Muscle layer of colon (tissue), 2 donors: ENCODE results near the gene THAP7.

Experiments used
- H3K27ac ChIP-seq: one replicate; pipeline ENCODE4 v1.7.0; 2013; ENCODE audit warnings: low read depth, mild to moderate bottlenecking, low read length, moderate library complexity
- H3K27me3 ChIP-seq, 2 donors: one replicate each; pipeline ENCODE4 v1.7.0; 2013; ENCODE audit warnings: low read length in 2 of 2, mild to moderate bottlenecking in 2 of 2; ENCODE audit not compliant: insufficient read depth in 2 of 2, control insufficient read depth in 1 of 2
- H3K36me3 ChIP-seq: one replicate; pipeline ENCODE4 v1.7.0; 2013; ENCODE audit warnings: mild to moderate bottlenecking, low read length; ENCODE audit not compliant: insufficient read depth
- H3K4me1 ChIP-seq: one replicate; pipeline ENCODE4 v1.7.0; 2013; ENCODE audit warnings: mild to moderate bottlenecking, low read length; ENCODE audit not compliant: insufficient read depth
- H3K4me3 ChIP-seq, 2 donors: one replicate each; pipeline ENCODE4 v1.7.0; 2013; ENCODE audit warnings: low read length in 2 of 2, low read depth in 1 of 2, mild to moderate bottlenecking in 1 of 2, moderate library complexity in 1 of 2
- H3K9ac ChIP-seq: one replicate; pipeline ENCODE4 v1.7.0; 2013; ENCODE audit warnings: low read length
- H3K9me3 ChIP-seq: one replicate; pipeline ENCODE4 v1.7.0; 2013; ENCODE audit warnings: mild to moderate bottlenecking, low read length
- donor health status: abdominal sarcoma.
- donor health status: Adenocarcinoma of cecum.

THAP7 gene

DNA sequence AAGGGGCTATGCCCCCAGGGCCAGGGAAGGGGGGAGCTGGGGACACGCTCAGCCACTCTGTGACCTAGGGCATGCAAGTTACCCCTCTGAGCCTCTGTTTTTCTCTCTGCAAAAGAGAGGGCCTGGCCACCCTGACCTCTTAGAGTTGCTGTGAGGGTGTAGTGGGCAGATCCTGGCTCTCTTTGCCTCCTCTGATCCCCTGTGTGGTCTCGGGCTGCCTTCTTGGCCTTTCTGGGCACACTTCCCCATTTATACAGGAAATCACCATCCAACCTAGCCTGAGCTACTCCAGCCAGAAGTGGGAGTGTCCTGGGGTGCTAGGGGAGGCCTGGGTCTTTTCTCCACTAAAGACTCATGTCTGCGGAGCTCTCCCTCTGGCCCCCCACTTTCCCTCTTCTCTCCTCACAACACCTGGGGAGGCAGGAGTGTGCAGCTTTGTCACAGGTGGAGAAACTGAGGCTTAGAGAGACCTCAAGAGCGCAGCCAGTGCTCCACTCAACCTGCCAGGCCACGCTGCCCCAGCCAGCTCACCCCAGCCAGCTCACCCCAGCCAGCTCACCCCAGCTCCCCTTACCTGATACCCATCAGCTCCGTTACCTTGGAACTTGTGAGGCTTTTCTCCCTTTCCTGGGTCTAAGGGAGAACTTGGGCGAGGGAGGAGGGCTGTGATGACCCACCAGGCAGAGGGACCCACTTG is 33.5 kb downstream of the THAP7 start:
- Histone ChIP-seq H3K4me1 (no peaks in the 10 kb centered on the region), H3K9me3 (no peaks in the 10 kb centered on the region), H3K9ac (no peak overlapping the region), H3K36me3 (no peaks in the 10 kb centered on the region), H3K27ac (no peak overlapping the region), H3K27me3 (peaks cover 0 to 12% of the 10 kb centered on the region in 2 donors), H3K4me3 (no peak overlapping the region)

DNA sequence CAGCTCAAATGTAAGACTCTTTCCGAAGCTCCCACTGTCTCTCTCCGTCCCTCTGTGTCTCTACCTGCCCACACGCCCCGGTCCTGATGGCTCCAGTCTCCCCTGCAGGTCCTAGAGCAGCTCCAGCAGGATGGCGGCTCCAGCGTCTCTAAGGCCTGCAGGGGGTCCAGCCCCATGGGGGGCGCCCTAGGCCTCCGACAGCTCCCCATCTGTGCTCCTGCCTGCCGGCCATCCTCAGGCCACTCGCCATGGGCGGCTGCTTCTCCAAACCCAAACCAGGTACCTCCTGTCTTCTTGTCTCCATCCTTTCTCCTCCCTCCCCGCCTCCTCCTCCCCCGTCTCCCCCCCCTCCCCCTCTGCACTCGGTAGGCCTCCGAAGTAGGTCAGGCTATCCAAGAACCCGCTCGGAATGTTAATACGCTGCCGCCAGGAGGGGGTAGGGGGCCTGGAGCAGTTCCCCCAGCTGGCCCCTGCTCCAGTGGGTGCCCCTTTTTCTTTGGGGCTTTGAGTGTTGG is 34.2 kb downstream of the THAP7 start:
- H3K36me3 ChIP-seq, result no peaks in the 10 kb centered on the region
- no peak overlapping the region for H3K4me3 ChIP-seq
- H3K4me1 ChIP-seq, result no peaks in the 10 kb centered on the region
- H3K27me3 ChIP-seq, result peaks cover 0 to 13% of the 10 kb centered on the region in 2 donors
- H3K9me3 ChIP-seq, result no peaks in the 10 kb centered on the region
- H3K27ac ChIP-seq, result no peak overlapping the region
- no peak overlapping the region for H3K9ac ChIP-seq

DNA sequence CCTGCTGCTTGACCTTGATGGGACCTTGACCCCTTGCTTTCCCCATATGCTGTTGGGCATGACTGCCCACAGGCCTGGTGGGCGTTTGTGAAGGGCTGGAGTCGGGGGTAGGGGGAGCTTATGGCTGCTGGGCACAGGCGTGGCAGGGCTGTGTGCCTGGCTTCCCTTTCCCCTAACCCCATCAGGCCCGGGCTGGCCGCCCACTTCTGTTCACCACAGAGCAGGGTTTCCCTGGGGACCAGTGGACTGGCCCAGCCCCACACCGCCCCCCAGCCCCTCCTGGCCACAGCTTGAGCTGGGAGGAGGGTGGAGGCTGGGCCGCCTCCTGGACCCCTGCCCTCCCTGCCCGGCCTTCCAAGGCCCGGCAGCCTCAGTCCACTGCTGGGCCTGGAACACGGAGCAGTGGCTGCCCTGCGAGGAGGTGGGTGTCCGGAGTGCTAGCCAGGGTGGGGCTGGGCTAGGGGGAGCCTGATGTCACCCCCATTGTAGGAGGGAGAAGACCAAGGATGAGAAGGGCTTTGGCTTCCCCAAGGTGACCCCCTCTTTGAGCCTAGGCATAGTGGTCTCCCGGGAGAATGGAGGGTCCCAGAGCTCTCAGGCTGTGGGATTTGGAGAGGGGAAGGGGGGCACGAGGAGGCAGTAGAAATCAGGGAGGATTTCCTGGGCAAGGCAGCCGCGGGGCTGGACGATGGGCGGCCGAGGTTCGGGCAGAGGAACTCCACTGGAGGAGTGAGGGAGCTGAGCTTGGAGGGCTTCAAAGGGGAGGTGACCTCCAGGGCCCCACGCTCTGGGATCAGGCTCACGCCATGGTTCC is 34.8 kb downstream of the THAP7 start, which contains the start of gene AIFM3:
TSS of gene AIFM3 (plus strand) at position 373 of the 814 bp plus-strand sequence. CDS start 690 bp downstream, outside the sequence.
- H3K27ac ChIP-seq, result no peak within 1 kb of the TSS
- no peaks in the 10 kb centered on the region for H3K9me3 ChIP-seq
- H3K36me3 ChIP-seq, result no peaks in the 10 kb centered on the region
- no peaks in the 10 kb centered on the region for H3K4me1 ChIP-seq
- no peak within 1 kb of the TSS for H3K4me3 ChIP-seq
- no peak within 1 kb of the TSS for H3K9ac ChIP-seq
- peaks cover 0 to 13% of the 10 kb centered on the region in 2 donors for H3K27me3 ChIP-seq

DNA sequence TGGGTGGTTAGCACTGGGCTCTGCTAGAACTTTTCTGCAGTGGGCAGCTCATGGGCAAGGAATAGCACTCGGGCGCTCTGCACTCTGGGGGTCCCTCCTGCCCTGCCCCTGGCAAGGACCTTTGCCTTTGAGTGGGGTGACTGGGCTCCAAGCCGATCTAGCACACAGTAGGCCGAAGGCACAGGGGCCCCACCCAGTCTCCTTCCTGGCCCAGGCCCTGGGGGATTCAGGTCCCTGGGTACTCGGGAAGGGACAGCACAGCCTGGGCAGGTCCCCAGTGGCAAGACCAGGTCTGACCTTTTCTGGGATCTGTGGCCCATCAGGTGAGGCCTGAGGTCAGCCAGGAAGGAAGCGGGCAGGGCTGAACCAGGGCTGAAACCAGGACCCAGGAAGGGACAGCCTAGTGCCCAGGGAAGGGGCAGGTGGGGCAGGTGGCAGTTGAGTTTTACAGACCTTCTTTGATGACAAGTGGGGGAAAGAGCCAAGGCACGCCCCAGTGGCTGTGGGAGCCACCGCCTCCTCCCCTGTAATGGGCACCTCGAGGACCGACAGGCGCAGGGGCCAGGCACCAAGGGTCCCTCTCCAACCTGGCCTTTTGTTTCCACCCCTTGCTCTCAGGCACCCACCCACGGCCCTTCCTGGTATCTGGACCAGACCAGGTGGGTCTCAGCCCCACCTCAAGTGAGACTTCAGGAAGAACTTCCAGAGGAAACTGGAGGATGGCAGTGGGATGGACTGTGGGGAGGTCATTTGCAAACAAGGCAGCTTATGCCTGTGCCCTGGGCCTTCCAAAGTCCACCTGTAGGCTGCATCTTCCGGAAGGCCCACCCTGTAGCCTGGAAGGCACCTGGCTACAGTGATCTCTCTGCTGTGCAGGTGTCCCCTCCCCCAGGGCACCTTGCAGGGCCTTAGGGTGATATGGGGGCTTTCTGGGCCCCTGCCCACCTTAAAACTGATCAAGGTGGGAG is 35.7 kb downstream of the THAP7 start:
- H3K36me3 ChIP-seq, result no peaks in the 10 kb centered on the region
- no peak overlapping the region for H3K9ac ChIP-seq
- no peak overlapping the region for H3K27ac ChIP-seq
- H3K9me3 ChIP-seq, result no peaks in the 10 kb centered on the region
- no peak overlapping the region for H3K4me3 ChIP-seq
- H3K4me1 ChIP-seq, result no peaks in the 10 kb centered on the region
- peaks cover 0 to 13% of the 10 kb centered on the region in 2 donors for H3K27me3 ChIP-seq

DNA sequence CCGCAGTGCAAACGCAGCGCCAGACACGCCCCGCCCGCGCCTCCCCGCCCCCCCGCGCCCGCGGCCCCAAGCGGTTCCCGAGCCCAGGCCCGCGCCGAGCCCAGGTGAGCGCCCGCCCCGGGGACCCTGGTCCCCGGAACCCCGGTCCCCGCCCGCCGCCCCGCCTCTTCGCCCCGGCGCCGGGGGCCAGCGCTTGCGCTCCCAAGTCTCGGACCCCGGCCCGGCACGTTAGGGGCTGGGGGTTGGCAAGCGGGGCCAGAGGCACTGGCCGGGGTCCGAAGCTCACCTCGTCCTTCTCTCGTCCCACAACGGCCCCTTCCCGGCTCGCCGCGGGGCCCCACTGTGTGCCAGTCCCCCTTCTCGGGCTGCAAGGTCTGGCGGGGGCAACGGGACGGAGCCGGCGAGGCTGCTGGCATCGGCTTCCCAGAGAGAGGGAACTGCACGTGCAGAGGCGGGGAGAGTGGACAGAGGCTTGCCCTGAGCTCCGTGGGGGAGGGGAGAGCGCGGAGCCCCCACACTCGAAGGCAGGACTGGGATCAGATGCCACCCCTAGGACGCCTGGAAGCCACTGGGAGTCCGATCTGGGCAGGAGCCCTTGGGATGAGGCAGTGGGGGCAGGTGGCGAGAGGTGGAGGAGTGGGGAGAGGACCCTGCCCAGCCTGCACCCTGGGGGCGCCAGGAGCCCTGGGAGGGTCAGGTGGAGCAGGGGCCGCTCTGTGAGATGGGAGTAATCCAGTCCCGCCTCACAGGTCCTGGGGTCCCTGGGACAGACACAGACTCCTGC is 36.6 kb downstream of the THAP7 start:
- H3K27ac ChIP-seq, result no peak overlapping the region
- peak overlapping the region; percentile 23 to 32 for H3K4me3 ChIP-seq
- no peaks in the 10 kb centered on the region for H3K9me3 ChIP-seq
- no peaks in the 10 kb centered on the region for H3K36me3 ChIP-seq
- H3K27me3 ChIP-seq, result peaks cover 0 to 13% of the 10 kb centered on the region in 2 donors
- no peak overlapping the region for H3K9ac ChIP-seq
- no peaks in the 10 kb centered on the region for H3K4me1 ChIP-seq

DNA sequence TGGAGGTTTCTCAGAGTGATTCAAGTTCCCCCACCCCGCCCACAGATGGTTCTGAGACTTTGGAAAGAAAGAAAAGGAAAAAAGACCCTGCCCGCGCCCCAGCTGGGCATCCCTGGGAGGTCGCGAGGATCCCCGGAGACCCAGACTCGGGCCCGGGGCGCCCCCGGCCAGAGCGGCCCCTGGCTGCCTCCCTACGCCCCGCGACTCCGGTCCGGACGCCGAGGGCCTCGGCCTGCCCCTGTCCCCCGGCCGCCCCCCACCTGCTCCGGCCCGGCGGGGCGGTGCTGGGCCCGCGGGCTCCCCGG is 37.2 kb downstream of the THAP7 start:
- Histone ChIP-seq H3K9ac (no peak overlapping the region), H3K36me3 (no peaks in the 10 kb centered on the region), H3K4me3 (no peak overlapping the region), H3K27me3 (peaks cover 0 to 13% of the 10 kb centered on the region in 2 donors), H3K9me3 (no peaks in the 10 kb centered on the region), H3K4me1 (no peaks in the 10 kb centered on the region), H3K27ac (no peak overlapping the region)

DNA sequence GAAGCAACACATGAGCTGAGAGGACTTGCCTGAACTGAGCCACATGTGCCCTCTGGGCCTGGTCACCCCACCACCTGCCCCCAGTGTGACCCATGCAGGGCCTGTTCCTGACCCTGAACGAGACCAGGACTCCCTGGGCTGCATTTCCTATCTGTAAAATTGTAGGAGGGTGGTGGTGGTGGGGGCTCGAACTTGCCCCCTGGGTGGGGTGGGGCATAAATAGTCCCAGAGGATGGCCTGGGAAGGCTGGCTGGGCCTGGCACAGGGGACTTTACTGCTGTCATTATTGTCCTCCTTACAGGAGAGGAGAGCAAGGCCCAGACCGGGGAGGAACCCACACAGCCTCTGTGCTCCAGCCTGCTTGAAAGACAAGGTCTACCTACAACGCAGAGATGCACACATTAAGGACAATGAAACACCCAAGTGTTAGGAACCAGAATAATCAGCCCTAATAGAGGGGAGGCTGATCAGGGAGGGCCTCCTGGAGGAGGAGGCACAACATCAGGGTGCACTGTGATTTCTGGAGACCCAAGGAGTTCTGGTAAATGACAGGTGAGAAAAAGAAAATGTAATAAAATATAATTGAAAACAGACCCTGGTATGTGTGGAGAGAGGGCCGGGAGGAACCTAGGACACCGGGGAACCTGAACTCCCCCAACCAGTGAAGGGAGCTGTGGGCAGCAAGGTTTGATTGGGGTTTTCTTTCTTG is 37.7 kb downstream of the THAP7 start:
- Histone ChIP-seq H3K9ac (no peak overlapping the region), H3K4me1 (no peaks in the 10 kb centered on the region), H3K27me3 (peaks cover 0 to 13% of the 10 kb centered on the region in 2 donors), H3K27ac (no peak overlapping the region), H3K4me3 (no peak overlapping the region), H3K36me3 (no peaks in the 10 kb centered on the region), H3K9me3 (no peaks in the 10 kb centered on the region)

DNA sequence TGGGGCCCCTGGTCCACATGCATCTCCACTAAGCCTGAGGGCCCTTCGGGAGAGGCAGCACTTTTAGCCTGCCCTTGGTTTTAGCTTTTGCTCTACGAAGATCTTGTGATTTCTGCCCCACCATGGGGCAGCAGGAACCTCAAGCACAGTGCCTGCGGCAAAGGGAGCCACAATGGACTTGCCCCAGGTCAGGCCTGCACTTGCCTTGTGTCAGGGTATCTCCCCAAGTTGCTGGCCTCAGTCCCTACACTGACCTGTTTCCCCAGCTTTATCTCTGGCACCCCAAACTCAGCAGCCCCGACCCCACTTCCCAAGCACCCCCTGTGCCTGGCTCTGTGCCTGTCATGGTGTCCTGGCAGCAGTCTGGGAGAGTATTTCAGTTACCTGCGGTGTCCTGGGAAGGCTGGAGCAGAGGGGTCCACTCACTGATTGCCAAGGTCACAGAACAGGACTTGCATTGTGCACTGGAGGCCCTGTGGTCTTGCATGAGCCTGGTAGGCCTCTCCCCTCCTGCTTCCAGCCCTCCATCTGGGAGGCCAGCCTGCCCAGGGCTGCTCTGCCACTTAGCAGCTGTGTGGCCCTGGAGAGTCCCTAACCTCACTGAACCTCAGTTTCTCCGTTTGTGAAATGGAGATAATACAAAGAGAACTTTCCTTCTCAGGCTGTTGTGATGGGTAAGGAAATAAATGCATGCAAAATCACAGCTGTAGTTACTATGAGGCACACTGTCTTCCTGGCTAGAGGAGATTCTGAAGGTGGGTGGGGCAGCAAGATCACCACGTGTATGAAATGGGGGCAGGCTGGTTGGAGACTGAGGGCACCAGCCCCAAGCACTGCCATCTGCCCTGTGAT is 38.5 kb downstream of the THAP7 start:
- H3K9me3 ChIP-seq, result no peaks in the 10 kb centered on the region
- H3K36me3 ChIP-seq, result no peaks in the 10 kb centered on the region
- no peak overlapping the region for H3K4me3 ChIP-seq
- H3K9ac ChIP-seq, result no peak overlapping the region
- peaks cover 0 to 13% of the 10 kb centered on the region in 2 donors for H3K27me3 ChIP-seq
- no peak overlapping the region for H3K27ac ChIP-seq
- no peaks in the 10 kb centered on the region for H3K4me1 ChIP-seq

DNA sequence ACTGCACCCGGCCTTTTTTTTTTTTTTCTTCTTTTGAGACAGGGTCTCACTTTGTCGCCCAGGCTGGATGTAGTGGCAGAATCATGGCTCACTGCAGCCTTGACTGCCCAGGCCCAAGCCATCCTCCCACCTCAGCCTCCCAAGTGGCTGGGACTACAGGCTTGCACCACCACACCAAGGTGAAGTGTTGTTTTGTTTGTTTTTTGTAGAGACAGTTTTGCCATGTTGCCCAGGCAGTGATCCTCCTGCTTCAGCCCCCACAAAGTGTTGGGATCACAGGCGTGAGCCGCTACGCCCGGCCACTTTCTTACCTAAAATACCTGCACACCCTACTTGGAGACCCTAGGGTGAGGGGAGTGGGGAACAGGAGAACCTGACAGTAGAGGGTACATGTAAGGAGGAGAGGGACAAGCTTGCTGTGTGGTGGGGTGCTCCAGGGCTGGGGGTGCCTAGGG is 39.4 kb downstream of the THAP7 start:
- H3K27me3 ChIP-seq, result peaks cover 0 to 13% of the 10 kb centered on the region in 2 donors
- no peak overlapping the region for H3K27ac ChIP-seq
- no peak overlapping the region for H3K4me3 ChIP-seq
- H3K4me1 ChIP-seq, result no peaks in the 10 kb centered on the region
- no peaks in the 10 kb centered on the region for H3K9me3 ChIP-seq
- H3K36me3 ChIP-seq, result no peaks in the 10 kb centered on the region
- no peak overlapping the region for H3K9ac ChIP-seq
